Sigmoid colon (tissue), 3 donors: Measurements from ENCODE around the gene PKDCC.

Experiments
- CTCF ChIP-seq, 4 experiments: fragments of 450-650 bp in 3 of 4; fragments of 200-600 bp in 1 of 4; IDR thresholded peaks; one replicate each; pipeline ENCODE4 v1.5.1; 2016 to 2019; ENCODE audit warnings: antibody characterized with exemption in 4 of 4, mild to moderate bottlenecking in 3 of 4, moderate library complexity in 2 of 4
- POLR2A ChIP-seq, 2 donors: fragments of 450-650 bp; IDR thresholded peaks; one replicate each; pipeline ENCODE4 v1.6.1; 2016; ENCODE audit warnings: antibody characterized with exemption in 2 of 2, mild to moderate bottlenecking in 2 of 2, moderate library complexity in 2 of 2

DNA sequence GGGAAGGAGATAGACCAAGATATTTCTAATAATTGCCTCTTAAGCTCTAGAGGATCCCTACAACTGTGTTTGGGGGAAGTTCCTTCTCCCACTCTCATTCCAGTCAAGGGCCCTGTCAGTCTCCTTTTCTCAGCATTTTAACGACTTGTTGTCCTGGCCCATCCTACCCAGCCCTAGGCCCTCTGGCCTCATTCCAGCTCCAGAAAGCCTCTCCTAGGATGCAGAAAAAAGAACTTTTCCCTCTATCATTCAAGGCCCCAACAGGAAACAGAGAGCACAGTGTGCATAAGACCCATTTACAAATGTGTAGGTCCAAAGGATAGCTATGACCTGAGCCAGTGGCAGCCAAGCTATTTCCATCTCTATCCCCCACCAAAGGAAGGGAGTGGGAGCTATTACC is 14.0 kb downstream of the PKDCC start:
- TF ChIP-seq CTCF (IDR thresholded peaks at IDR 0.05) (no peak), POLR2A (IDR thresholded peaks at IDR 0.05) (no peak)
